ENCODE data around the gene ROBO1.

ROBO1 gene

DNA sequence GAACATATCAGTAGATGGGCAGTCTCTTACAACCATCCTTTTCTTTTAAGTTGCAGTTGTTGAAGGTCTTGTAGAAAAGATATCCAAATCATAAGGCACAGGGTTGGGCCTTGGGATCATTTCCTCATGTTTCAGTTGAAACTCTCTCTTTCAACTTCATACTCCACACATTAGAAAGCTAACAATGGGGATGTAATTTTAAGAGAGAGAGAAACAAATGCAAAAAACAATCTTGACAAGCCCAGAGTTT lies 747.9 kb downstream of the ROBO1 start:
- DNase-seq (ENCODE audit: low read depth in 2 of 2, low spot score in 1 of 2), result no peak

GRCh38 chr3:79019137-79019923 lies 748.5 kb downstream of the ROBO1 start:
- DNase-seq (ENCODE audit: low read depth in 2 of 2, low spot score in 1 of 2), result no peak

GRCh38 chr3:79018671-79019136 lies 749.1 kb downstream of the ROBO1 start:
- no peak for DNase-seq (ENCODE audit: low read depth in 2 of 2, low spot score in 1 of 2)

GRCh38 chr3:79018265-79018664 lies 749.5 kb downstream of the ROBO1 start:
- no peak for DNase-seq (ENCODE audit: low read depth in 2 of 2, low spot score in 1 of 2)

DNA sequence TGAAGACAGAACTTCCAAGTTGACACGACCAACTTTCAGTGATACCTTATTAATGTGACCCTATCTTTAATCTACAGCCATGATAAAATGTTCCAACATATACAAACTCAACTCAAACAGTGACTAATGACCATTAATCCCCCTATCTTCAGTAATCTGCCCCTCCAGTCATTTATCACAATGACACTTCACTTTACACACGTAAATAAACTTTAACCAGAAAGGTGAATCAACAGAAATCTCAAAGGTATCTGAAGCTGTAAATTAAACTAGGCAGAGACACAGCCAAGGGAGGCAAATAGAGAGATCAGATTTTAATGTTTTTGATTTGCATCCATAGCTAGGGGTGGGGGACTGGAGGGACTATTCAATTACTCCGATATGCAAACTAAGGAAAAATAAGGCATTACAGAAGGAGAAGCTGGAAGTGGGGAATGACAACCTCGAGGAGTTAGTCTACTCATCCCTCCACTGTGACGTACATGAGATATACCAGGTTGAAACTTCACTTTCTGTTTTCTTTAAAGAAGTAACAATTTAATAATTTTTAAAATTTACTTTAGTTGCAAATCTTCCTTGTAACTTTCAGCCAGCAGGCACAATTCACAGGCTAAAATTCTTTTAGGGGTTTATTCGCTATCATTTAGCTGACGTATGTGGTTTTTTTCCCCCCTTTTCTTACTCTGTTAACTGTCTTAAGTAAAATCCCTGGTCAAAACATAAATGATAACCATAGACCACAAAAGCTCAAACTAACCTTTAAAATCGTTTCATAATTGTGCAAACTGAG lies 751.0 kb downstream of the ROBO1 start:
- DNase-seq (ENCODE audit: low read depth in 2 of 2, low spot score in 1 of 2), result no peak

- no peak for DNase-seq (ENCODE audit: low read depth in 2 of 2, low spot score in 1 of 2)
These were observed 751.9 kb downstream of the ROBO1 start for GRCh38 chr3:79015854-79016253.

DNA sequence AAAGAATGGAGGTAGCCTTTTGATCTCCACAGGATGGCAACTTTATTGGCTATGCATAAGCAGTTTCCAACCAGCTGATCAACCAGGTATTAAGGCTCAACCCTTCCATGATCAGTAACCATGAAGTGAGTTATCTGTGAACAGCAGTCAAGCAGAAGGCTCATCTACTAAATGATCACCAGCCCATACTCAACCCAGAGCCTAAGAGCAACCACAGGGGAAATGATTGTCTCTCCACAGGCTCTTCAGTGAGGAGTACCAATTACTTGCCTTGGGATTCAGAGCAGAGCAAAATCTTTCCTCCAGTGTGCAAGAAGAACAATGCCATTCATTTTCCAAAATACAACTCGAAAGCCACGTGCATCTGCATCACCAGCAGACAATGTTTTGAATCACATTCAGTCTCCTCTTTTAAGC lies 754.8 kb downstream of the ROBO1 start:
- DNase-seq (ENCODE audit: low read depth in 2 of 2, low spot score in 1 of 2), result no peak

GRCh38 chr3:79012530-79012913 lies 755.3 kb downstream of the ROBO1 start:
- no peak for DNase-seq (ENCODE audit: low read depth in 2 of 2, low spot score in 1 of 2)

- DNase-seq (ENCODE audit: low read depth in 2 of 2, low spot score in 1 of 2), result no peak
These were observed 755.8 kb downstream of the ROBO1 start for GRCh38 chr3:79011821-79012529.

DNA sequence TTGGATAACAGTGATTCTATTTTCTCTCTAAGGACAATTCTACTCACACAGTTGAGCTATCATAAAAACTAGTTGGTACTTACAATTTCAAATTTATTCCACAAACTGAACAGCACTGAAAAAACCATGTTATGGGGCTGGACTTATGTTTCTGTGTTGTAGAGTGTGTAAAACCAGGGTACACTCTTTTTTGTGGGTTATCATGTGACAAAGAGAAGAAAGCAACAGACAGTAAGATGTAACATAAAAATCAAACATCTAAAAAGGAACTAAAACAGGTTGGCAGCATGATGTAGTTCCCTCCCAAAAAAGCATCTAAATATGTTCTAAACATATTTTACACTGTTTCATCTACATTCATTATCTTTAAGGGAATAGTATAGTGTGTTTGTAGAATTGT lies 757.9 kb downstream of the ROBO1 start:
- DNase-seq (ENCODE audit: low read depth in 2 of 2, low spot score in 1 of 2), result no peak

DNA sequence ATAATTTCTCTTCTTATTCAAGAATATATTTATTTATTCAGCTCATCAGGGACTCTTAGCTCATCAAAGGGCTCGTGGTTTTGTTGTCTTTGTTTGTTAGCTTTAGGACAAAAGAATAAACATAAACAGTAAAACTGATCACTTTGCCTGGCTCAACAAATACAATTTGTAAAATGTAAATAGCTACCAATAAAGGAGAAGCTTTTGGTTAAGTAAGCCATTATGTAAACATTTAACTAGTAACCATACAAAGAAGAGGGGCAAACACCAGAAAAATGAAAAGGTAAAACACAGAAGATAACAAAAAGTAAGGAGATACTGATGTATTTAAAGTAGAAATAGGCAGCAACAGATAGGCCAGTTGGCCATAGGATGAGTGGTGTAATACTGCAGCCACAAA lies 761.7 kb downstream of the ROBO1 start:
- no peak for DNase-seq (ENCODE audit: low read depth in 2 of 2, low spot score in 1 of 2)

DNA sequence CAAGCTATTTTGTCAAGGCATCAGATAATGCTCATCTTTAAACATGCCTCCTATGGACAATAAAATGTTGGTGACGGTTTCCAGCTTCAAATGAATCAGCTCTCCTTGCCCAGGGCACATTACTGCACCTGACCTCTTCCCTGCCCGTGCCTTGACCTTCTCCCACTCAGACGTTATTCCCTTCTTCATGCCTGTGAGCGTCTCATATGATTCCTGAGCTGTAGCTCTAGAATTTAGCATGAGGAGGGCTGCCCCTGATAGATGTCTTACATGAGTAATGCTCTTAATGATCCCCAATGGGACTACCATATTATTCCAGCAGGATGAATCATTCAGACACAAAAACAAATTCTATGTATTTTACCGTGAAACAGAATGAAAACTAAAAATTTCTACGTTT lies 762.7 kb downstream of the ROBO1 start:
- no peak for DNase-seq (ENCODE audit: low read depth in 2 of 2, low spot score in 1 of 2)

DNA sequence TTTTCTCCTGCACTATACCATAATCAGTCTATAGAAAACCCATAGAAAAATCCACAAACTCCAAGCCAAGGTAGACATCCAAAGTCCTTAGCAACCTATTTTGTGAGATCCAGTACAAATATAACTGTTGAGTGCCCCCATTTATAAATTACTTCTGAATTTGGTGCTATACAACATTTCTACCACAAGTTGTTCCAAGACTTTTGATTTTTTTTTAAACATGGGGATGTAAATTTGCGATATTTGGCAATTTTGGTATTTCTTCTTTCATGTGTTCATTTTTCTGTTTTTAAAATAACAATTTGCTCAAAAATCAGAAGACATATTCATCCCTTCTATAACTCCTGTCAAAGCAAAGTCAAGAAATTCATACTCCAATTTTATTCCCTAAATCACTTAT lies 763.8 kb downstream of the ROBO1 start:
- DNase-seq (ENCODE audit: low read depth in 2 of 2, low spot score in 1 of 2), result no peak

- no peak for DNase-seq (ENCODE audit: low read depth in 2 of 2, low spot score in 1 of 2)
These were observed 765.1 kb downstream of the ROBO1 start for GRCh38 chr3:79002465-79003372.

GRCh38 chr3:79001255-79001654 lies 766.5 kb downstream of the ROBO1 start:
- DNase-seq (ENCODE audit: low read depth in 2 of 2, low spot score in 1 of 2), result no peak

DNA sequence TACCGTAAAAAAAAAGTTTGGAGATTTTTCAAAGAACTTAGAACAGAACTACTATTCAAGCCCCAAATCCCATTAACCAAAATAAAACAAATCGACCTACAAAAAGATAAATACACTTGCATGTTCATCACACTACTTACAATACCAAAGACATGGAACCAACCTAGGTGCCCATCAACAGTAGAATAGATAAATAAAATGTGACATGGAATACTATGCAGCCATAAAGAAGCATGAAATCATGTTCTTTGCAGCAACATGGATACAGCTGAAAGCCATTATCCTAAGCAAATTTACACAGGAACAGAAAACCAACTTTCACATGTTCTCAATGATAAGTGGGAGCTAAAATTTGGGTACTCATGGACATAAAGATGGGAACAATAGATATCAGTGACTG lies 768.7 kb downstream of the ROBO1 start:
- DNase-seq (ENCODE audit: low read depth in 2 of 2, low spot score in 1 of 2), result no peak

GRCh38 chr3:78995087-78995486 lies 772.7 kb downstream of the ROBO1 start:
- DNase-seq (ENCODE audit: low read depth in 2 of 2, low spot score in 1 of 2), result no peak

GRCh38 chr3:78994174-78995027 lies 773.4 kb downstream of the ROBO1 start:
- no peak for DNase-seq (ENCODE audit: low read depth in 2 of 2, low spot score in 1 of 2)

DNA sequence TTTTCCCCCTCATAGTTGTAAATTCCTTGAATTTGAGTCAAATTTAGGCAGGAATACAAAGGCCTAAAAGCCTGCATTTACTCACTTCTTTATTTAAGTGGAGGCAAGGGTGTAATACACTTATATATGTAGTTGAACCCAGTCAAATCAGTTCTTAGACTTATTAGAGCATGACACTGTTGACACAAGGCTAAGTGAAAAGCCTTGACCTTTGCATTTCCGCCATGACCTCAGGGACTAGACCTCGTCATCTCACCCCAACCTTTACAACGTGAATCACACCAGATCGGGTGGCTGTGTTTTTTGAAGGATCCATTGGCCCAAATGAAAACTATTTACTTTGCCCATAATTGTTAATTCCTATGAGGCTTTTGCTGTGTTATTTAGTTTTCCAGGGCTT lies 774.4 kb downstream of the ROBO1 start:
- no peak for DNase-seq (ENCODE audit: low read depth in 2 of 2, low spot score in 1 of 2)

- DNase-seq (ENCODE audit: low read depth in 2 of 2, low spot score in 1 of 2), result no peak
These were observed 775.0 kb downstream of the ROBO1 start for GRCh38 chr3:78992830-78993229.

All from stimulated activated CD8-positive, alpha-beta memory T cell treated with anti-CD3 and anti-CD28 coated beads, Interleukin-4, amount 100 ng/mL, for 4 hours (primary cell).